Colonic mucosa (tissue), 4 donors: Measurements from ENCODE around the gene NDEL1. TPM values are rescaled to one million over a fixed set of nuclear protein-coding genes. Genes with fewer than 3 reads are reported as not detected.

Source experiments
- DNase-seq: peaks from one replicate; pipeline ENCODE4 v3.0.0-alpha.2; 2020
- H3K27ac ChIP-seq: fragments of 200-600 bp; one replicate; pipeline ENCODE4 v1.8.0; 2021
- H3K27me3 ChIP-seq: fragments of 200-600 bp; one replicate; pipeline ENCODE4 v1.8.0; 2021
- H3K36me3 ChIP-seq: fragments of 200-600 bp; one replicate; pipeline ENCODE4 v1.8.0; 2021
- H3K4me1 ChIP-seq: fragments of 200-600 bp; one replicate; pipeline ENCODE4 v1.8.0; 2021; ENCODE audit warnings: mild to moderate bottlenecking
- H3K4me3 ChIP-seq: fragments of 200-600 bp; one replicate; pipeline ENCODE4 v1.8.0; 2021
- H3K9ac ChIP-seq, 2 donors: one replicate each; pipeline ENCODE4 v1.7.0; 2013; ENCODE audit warnings: control low read depth in 2 of 2, low read depth in 2 of 2, low read length in 2 of 2
- H3K9me3 ChIP-seq: fragments of 200-600 bp; one replicate; pipeline ENCODE4 v1.8.0; 2021
- intact Hi-C: fragments of 100-400 bp; cut with DNase I; formaldehyde crosslinking; loops from one replicate; pipeline ENCODE4 v1.14.1; 2022
- total RNA-seq, 2 donors: library from RNA; stranded (reverse); fragmentation: NEBNext Ultra II Directional in 1 of 2; extraction: Animal tissue kit (Norgen Biotek cat#: 25700) in 1 of 2; gene quantifications; one replicate each; pipeline ENCODE4 v1.2.1, GENCODE V29; 2021
- TF ChIP-seq, protein P1 (sequence below): fragments of 200-600 bp; IDR thresholded peaks from one replicate; pipeline ENCODE4 v1.8.0; 2022; ENCODE audit warnings: antibody characterized with exemption, mild to moderate bottlenecking
- donor health status: healthy.
- donor health status: DM: no; HTN: no; CAD: no.
- donor health status: DM: no; HTN: no; CAD: no.

NDEL1 gene
- total RNA-seq, 2 donors from 2014 or later = 47.1 TPM

DNA sequence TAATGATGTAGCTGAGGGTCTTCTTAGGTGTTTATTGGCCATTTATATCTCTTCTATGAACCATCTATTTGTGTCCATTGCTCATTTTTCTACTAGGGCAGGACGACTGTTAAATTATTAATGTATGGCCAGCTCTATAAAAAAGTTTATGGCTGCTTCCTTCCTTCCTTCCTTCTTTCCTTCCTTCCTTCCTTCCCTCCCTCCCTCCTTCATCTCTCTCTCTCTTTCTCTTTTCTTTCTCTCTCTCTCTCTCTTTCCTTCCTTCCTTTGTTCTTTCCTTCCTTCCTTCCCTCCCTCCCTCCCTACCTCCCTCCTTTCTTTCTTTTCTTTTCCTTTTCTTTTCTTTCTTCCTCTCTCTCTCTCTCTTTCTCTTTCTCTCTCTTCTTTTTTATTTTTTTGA, 17.2 kb upstream of the NDEL1 start:
- Histone ChIP-seq H3K9ac (no peak overlapping the region), H3K27me3 (no peaks in the 10 kb centered on the region), H3K36me3 (no peaks in the 10 kb centered on the region), H3K4me3 (no peak overlapping the region), H3K4me1 (no peaks in the 10 kb centered on the region), H3K9me3 (no peaks in the 10 kb centered on the region), H3K27ac (no peak overlapping the region)
- intact Hi-C loops = loop anchor here (10.0 kb wide), 1 partner anchor 476 kb away; no protein-coding TSS in a partner anchor
- TF ChIP-seq, protein P1, sequence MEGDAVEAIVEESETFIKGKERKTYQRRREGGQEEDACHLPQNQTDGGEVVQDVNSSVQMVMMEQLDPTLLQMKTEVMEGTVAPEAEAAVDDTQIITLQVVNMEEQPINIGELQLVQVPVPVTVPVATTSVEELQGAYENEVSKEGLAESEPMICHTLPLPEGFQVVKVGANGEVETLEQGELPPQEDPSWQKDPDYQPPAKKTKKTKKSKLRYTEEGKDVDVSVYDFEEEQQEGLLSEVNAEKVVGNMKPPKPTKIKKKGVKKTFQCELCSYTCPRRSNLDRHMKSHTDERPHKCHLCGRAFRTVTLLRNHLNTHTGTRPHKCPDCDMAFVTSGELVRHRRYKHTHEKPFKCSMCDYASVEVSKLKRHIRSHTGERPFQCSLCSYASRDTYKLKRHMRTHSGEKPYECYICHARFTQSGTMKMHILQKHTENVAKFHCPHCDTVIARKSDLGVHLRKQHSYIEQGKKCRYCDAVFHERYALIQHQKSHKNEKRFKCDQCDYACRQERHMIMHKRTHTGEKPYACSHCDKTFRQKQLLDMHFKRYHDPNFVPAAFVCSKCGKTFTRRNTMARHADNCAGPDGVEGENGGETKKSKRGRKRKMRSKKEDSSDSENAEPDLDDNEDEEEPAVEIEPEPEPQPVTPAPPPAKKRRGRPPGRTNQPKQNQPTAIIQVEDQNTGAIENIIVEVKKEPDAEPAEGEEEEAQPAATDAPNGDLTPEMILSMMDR = no peak
- no peak for DNase-seq

DNA sequence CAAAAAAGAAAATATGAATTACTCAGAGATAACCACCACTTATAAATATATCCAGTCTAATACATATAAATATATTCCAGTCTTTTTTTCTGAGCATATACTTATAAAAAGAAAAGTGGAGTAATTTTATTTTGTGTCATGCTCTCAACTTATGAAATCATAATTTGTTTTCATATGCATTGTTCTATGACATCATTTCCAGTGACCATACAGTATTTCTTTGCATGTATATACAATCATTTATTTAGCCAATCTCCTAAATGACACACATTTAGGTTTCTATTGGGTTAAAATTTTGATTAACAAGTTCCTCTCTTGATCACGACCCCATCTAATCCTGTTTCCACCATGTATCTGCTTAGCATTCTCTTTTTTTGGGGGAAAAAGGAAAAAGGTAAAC, 16.4 kb upstream of the NDEL1 start:
- H3K27ac ChIP-seq = no peak overlapping the region
- H3K36me3 ChIP-seq = no peaks in the 10 kb centered on the region
- H3K9me3 ChIP-seq = no peaks in the 10 kb centered on the region
- H3K4me3 ChIP-seq = no peak overlapping the region
- H3K4me1 ChIP-seq = no peaks in the 10 kb centered on the region
- no peaks in the 10 kb centered on the region for H3K27me3 ChIP-seq
- TF ChIP-seq, protein P1 = no peak
- no peak for DNase-seq
- intact Hi-C loops = loop anchor here (10.0 kb wide), 1 partner anchor 475 kb away; no protein-coding TSS in a partner anchor
- no peak overlapping the region for H3K9ac ChIP-seq

DNA sequence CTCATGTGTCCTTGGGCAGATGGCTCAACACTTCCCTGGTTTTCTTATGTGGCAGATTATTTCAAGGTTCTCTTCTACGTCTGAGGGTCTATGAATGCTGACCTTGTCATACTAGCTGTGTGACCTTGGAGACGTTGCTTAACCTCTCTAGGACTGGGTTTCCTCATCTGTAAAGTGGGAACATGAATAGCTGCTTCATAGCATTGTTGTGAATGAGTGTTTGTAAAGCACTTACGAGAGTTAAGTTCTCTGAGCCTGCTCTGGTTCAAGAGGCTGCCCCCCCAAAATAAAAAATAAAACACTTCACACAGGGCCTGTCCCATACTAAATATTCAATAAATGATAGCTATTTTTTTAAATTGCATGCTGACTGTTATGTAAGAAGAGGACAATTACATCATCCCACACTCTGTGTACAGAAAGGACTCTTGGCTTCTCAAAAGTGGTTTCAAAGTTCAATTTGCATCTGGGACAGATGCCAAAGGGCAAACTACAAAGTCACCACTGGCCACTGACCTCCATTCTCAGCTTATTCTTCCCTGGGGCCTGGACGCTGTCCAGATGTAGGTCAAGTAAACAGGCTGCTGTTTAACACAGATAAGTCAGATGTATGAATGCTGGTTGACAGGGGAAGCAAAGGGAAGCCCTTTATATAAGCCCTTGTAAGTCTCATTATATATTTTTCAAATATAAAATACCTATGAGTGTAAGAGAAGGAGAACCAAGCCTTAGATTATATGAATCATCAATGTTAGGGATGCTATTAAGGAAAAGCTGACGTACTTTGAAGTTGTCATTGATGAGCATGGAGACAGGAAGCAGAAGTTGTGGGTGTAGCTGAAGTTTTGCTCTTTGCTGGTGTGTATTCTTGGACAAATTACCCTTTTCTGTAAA, 15.4 kb upstream of the NDEL1 start:
- H3K27me3 ChIP-seq = no peaks in the 10 kb centered on the region
- no peak overlapping the region for H3K4me3 ChIP-seq
- H3K9me3 ChIP-seq = no peaks in the 10 kb centered on the region
- intact Hi-C loops = no loop called here
- peak; percentile 73 for DNase-seq
- peak overlapping the region; percentile 28 for H3K27ac ChIP-seq
- H3K36me3 ChIP-seq = no peaks in the 10 kb centered on the region
- peak overlapping the region in 1 of 2 donors; percentile 15 for H3K9ac ChIP-seq
- TF ChIP-seq, protein P1 = no peak
- no peaks in the 10 kb centered on the region for H3K4me1 ChIP-seq

DNA sequence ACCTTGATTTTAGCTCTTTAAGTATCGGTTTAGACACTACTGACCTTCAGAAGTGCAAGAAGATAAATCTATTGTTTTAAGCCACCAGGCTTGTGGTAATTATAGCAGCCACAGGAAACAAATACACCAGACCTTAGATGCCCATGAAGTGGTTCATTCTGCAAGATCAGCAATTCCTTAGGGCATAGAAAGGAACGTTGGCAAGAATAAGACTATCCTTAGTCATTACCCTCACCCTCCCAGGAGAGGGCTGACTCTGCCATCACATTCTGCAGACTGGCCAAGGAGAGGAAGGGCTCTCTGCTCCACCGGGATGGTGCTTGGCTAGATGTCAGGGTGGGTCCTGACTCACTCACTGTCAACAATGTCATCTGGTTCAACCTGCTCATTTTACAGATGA, 14.1 kb upstream of the NDEL1 start:
- TF ChIP-seq, protein P1 = no peak
- no peak overlapping the region for H3K9ac ChIP-seq
- no peak overlapping the region for H3K27ac ChIP-seq
- intact Hi-C loops = no loop called here
- H3K27me3 ChIP-seq = no peaks in the 10 kb centered on the region
- no peak overlapping the region for H3K4me3 ChIP-seq
- DNase-seq = no peak
- H3K9me3 ChIP-seq = no peaks in the 10 kb centered on the region
- no peaks in the 10 kb centered on the region for H3K4me1 ChIP-seq
- H3K36me3 ChIP-seq = no peaks in the 10 kb centered on the region

DNA sequence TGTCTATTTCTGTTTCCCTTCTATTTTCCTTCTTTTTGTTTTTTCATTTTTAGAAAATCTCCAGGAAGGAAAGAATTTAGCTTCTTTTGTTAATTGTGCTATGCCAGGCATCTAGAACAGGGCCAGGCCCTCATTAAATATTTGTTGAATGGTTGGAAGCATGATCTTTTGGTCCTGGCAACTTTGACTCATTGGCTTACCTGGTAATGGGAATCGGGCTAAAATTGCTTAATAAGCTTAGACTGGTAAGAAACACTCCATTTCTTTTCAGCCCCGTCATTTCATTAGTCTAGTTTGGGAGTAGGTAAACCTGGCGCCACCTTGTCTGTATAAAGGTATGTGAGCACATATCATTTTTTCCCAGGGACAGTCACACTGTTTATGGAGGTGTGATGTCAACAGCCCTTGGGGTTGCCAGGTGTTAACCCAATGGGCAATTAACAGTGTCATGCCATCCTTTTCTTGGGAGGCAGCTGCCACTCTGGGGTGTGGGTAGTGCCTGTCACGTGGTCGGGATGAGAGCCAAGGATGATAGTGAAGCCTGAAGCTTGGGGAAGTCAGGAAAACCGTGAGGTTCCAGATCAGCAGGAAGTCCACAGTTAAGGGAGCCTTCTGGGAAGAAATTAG, 9.5 kb upstream of the NDEL1 start:
- Histone ChIP-seq H3K27me3 (no peaks in the 10 kb centered on the region), H3K27ac (no peak overlapping the region), H3K36me3 (no peaks in the 10 kb centered on the region), H3K9me3 (no peaks in the 10 kb centered on the region), H3K9ac (no peak overlapping the region), H3K4me3 (no peak overlapping the region), H3K4me1 (no peaks in the 10 kb centered on the region)
- DNase-seq = peak; percentile 67
- TF ChIP-seq, protein P1 = no peak
- intact Hi-C loops = no loop called here
